ENCODE measurements around the gene C10orf62. TPM values are rescaled to one million over a fixed set of nuclear protein-coding genes. Genes with fewer than 3 reads are reported as not detected.
"Not testable (repeated sequence)": the region's sequence is repeated elsewhere in the genome, so short reads cannot be mapped to it uniquely, and the experiment has no call there.

The C10orf62 gene
- total RNA-seq, 2 experiments from 2014 or later: not detected

GRCh38 chr10:97574374-97575126 is 15.0 kb upstream of the C10orf62 start:
- no peak for DNase-seq
- Mint-ChIP-seq H3K27ac (no peak overlapping the region), H3K4me3 (no peak overlapping the region)

GRCh38 chr10:97575127-97575668 is 14.3 kb upstream of the C10orf62 start:
- H3K4me1 Mint-ChIP-seq: peaks cover 2% of the 10 kb centered on the region
- peaks cover 11% of the 10 kb centered on the region for H3K27me3 Mint-ChIP-seq
- no peak overlapping the region for H3K27ac Mint-ChIP-seq
- H3K36me3 Mint-ChIP-seq: no peaks in the 10 kb centered on the region
- no peaks in the 10 kb centered on the region for H3K9me3 Mint-ChIP-seq
- DNase-seq: no peak
- H3K4me3 Mint-ChIP-seq: no peak overlapping the region

More at GRCh38 chr10:97574374-97575126, 15.0 kb upstream of the C10orf62 start:
- no peaks in the 10 kb centered on the region for H3K9me3 Mint-ChIP-seq
- no peaks in the 10 kb centered on the region for H3K36me3 Mint-ChIP-seq
- H3K4me1 Mint-ChIP-seq: peaks cover 2% of the 10 kb centered on the region
- peaks cover 6% of the 10 kb centered on the region for H3K27me3 Mint-ChIP-seq

DNA sequence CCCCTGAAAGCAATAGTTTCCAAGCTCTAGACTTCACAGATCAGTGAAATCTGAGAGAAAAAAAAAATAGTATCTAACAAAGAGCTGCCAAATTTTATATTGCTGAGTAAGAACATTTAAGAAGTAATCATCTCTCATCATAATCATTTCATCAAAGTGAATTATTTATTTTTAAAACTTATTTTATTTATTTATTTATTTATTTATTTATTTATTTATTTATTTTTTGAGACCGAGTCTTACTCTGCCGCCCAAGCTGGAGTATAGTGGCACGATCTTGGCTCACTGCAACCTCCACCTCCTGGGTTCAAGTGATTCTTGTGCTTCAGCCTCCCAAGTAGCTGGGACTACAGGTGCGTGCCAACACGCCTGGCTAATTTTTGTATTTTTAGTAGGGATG is 13.0 kb upstream of the C10orf62 start:
- not testable (repeated sequence) for H3K27ac Mint-ChIP-seq, DNase-seq, H3K4me3 Mint-ChIP-seq, H3K4me1 Mint-ChIP-seq, H3K9me3 Mint-ChIP-seq, H3K36me3 Mint-ChIP-seq
- H3K27me3 Mint-ChIP-seq: peaks cover 11% of the 10 kb centered on the region

- Mint-ChIP-seq H3K36me3 (no peaks in the 10 kb centered on the region), H3K4me1 (peaks cover 2% of the 10 kb centered on the region), H3K9me3 (no peaks in the 10 kb centered on the region), H3K4me3 (no peak overlapping the region), H3K27me3 (peaks cover 11% of the 10 kb centered on the region), H3K27ac (no peak overlapping the region)
- no peak for DNase-seq
These were observed 11.8 kb upstream of the C10orf62 start for GRCh38 chr10:97577701-97578100.

DNA sequence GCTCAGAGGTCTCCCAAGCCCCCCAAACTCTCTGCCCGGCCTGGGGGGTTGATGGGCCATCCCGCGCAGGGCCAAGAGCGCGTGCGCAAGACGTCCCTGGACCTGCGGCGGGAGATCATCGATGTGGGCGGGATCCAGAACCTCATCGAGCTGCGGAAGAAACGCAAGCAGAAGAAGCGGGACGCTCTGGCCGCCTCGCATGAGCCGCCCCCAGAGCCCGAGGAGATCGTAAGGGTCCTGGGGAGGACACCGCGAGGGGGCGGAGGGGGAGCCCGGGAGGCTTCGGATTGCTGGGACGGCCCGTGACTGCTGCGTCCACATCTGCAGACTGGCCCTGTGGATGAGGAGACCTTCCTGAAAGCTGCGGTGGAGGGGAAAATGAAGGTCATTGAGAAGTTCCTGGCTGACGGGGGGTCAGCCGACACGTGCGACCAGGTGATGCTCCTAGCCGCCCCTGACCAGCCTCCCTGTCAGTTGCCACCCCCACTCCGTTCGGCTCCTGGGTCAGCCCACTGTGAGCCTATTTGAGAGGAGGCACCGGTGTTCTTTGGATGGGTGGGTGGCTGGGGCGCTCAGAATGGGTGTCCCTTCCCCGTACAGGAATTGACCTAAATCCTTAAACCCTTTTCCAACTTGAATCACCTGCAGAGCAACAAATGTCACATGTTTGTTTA is 11.2 kb upstream of the C10orf62 start:
- Mint-ChIP-seq H3K4me1 (no peaks in the 10 kb centered on the region), H3K4me3 (no peak overlapping the region), H3K27me3 (peaks cover 11% of the 10 kb centered on the region), H3K36me3 (no peaks in the 10 kb centered on the region), H3K27ac (no peak overlapping the region), H3K9me3 (no peaks in the 10 kb centered on the region)
- DNase-seq: no peak

DNA sequence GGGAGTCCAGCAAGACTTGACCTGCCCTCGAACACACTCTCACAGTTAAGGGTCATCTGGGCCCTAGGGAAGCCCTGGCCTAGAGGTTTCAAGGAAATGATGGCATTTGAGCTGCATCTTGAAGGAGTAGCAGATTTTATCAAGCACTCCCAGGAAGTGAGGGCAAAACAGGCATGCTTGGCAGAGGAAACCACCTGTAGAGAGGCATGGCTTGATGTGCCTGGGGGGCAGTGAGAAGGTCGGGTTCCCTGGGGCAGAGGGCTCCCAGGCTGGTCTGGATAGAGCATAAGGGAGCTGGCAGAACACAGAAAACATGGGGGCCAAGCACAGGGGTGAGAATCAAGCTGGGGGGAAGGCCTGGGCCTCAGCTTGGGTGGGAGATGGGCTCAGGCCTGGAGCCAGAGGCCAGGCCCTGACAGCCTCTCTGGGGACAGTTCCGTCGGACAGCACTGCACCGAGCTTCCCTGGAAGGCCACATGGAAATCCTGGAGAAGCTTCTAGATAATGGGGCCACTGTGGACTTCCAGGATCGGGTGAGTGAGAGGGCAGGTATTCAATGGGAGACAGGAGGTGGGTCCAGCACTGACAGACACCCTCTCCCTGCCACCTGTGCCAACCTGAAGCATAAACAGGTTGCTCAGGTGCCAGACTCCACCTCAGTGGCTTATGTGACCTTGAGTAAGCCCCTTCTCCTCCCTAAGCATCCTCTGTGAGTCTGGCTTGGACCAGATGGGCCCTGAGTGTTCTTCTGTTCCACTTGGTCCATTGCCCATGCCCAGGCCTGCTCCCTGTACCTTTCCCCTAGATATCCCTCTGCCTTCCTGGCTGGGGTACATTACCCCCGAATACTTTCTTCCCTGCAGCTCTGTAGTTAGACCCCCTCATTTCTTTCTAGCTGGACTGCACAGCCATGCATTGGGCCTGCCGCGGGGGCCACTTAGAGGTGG is 8.8 kb upstream of the C10orf62 start:
- H3K4me1 Mint-ChIP-seq: no peaks in the 10 kb centered on the region
- H3K36me3 Mint-ChIP-seq: no peaks in the 10 kb centered on the region
- DNase-seq: no peak
- H3K4me3 Mint-ChIP-seq: no peak overlapping the region
- H3K9me3 Mint-ChIP-seq: no peaks in the 10 kb centered on the region
- H3K27me3 Mint-ChIP-seq: peaks cover 11% of the 10 kb centered on the region
- no peak overlapping the region for H3K27ac Mint-ChIP-seq

DNA sequence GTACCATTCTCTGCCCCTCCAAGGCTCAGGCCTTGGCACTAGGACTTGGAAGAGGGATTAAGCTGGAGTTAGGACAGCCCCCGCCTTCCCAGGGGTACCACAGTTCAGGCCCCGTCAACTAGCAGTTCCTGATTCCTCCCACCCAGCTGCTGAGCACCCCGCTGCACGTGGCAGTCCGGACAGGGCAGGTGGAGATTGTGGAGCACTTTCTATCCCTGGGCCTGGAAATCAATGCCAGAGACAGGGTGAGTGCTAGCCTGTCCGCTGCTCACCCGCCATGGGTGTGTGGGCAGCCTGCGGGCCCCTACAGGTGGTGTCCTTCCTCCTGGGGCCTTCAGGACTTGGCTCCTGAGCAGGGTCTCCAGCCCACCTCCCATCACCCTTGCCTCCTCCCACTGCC is 7.4 kb upstream of the C10orf62 start:
- Mint-ChIP-seq H3K4me1 (no peaks in the 10 kb centered on the region), H3K27me3 (peaks cover 11% of the 10 kb centered on the region), H3K27ac (no peak overlapping the region), H3K9me3 (no peaks in the 10 kb centered on the region), H3K36me3 (no peaks in the 10 kb centered on the region), H3K4me3 (no peak overlapping the region)
- DNase-seq: no peak

DNA sequence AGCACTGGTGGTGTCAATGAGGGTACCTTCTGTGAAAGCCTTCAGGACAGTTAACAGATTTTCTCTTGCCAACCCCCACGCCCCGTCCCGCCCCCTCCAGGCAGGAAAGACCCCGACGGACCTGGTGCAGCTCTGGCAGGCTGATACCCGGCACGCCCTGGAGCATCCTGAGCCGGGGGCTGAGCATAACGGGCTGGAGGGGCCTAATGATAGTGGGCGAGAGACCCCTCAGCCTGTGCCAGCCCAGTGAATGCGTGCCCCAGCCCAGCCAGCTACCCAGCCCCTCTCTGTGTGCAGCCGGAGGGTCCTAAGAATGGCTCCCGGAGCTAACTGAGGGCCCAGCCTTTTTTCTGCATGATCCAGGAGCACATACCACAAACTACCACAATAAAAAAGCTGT is 6.0 kb upstream of the C10orf62 start:
- no peak overlapping the region for H3K27ac Mint-ChIP-seq
- no peaks in the 10 kb centered on the region for H3K4me1 Mint-ChIP-seq

GRCh38 chr10:97584060-97584797 is 5.3 kb upstream of the C10orf62 start, which contains the start of gene HOGA1:
Gene HOGA1, plus strand, starts transcription at chr10:97584389. Its CDS starts 315 bp downstream, at chr10:97584704.
- no peaks in the 10 kb centered on the region for H3K4me1 Mint-ChIP-seq
- peaks cover 5% of the 10 kb centered on the region for H3K27me3 Mint-ChIP-seq
- no peak within 1 kb of the TSS for H3K27ac Mint-ChIP-seq
- no peaks in the 10 kb centered on the region for H3K36me3 Mint-ChIP-seq
- DNase-seq: no peak
- H3K9me3 Mint-ChIP-seq: no peaks in the 10 kb centered on the region
- H3K4me3 Mint-ChIP-seq: no peak within 1 kb of the TSS

More for the DNA sequence above, 6.0 kb upstream of the C10orf62 start:
- Mint-ChIP-seq H3K4me3 (no peak overlapping the region), H3K9me3 (no peaks in the 10 kb centered on the region), H3K27me3 (peaks cover 10% of the 10 kb centered on the region), H3K36me3 (no peaks in the 10 kb centered on the region)
- no peak for DNase-seq

DNA sequence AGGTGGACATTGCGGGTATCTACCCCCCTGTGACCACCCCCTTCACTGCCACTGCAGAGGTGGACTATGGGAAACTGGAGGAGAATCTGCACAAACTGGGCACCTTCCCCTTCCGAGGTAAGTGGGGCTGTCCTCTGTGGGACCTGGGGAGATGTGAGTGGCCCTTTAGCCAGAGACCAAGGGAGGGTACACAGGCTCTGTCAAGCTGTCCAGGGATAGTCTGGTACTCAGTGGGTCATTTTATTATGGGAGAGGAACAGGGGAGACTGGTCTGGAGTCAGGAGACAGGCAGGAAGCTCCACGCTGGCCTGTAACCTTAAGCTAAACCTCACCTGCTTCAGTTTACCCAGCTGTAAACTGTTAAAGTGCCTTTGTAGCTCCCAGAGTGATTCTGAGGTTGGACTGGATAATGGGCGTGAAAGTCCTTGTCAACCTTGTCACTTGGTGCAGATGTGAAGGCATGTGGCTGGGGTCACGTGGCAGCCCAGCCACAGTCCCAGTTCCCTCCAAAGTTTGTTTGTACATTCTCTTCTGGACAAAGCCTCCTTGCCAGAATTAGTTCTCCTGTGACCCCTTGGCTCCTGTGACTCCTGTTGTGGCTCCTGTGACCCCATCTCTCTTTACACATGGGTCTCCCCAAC is 4.6 kb upstream of the C10orf62 start:
- Mint-ChIP-seq H3K9me3 (no peaks in the 10 kb centered on the region), H3K27me3 (peaks cover under 1% of the 10 kb centered on the region), H3K27ac (no peak overlapping the region), H3K4me1 (no peaks in the 10 kb centered on the region), H3K4me3 (no peak overlapping the region), H3K36me3 (no peaks in the 10 kb centered on the region)
- DNase-seq: no peak

- Mint-ChIP-seq H3K27ac (no peak overlapping the region), H3K36me3 (no peaks in the 10 kb centered on the region), H3K9me3 (no peaks in the 10 kb centered on the region), H3K27me3 (no peaks in the 10 kb centered on the region), H3K4me1 (no peaks in the 10 kb centered on the region), H3K4me3 (no peak overlapping the region)
- DNase-seq: no peak
These were observed 4.1 kb upstream of the C10orf62 start for GRCh38 chr10:97585439-97585811.

DNA sequence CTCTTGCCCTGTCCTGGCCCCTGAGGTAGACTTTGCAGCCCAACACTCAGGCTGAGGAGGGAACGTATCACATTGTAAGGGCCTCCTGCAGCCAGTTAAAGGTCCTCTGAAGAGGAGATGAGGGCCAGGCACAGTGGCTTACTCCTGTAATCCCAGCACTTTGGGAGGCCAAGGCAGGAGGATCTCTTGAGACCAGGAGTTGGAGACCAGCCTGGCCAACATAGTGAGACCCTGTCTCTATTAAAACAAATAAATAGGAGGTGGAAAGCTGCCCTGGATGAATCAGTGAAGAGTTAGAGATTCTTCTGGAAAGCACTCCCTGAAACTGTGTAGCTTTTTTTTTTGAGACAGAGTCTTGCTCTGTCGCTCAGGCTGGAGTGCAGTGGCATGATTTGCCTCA is 2.3 kb upstream of the C10orf62 start:
- Mint-ChIP-seq H3K9me3 (no peaks in the 10 kb centered on the region), H3K36me3 (no peaks in the 10 kb centered on the region), H3K4me1 (no peaks in the 10 kb centered on the region), H3K27me3 (no peaks in the 10 kb centered on the region), H3K27ac (no peak overlapping the region), H3K4me3 (no peak overlapping the region)
- DNase-seq: no peak

DNA sequence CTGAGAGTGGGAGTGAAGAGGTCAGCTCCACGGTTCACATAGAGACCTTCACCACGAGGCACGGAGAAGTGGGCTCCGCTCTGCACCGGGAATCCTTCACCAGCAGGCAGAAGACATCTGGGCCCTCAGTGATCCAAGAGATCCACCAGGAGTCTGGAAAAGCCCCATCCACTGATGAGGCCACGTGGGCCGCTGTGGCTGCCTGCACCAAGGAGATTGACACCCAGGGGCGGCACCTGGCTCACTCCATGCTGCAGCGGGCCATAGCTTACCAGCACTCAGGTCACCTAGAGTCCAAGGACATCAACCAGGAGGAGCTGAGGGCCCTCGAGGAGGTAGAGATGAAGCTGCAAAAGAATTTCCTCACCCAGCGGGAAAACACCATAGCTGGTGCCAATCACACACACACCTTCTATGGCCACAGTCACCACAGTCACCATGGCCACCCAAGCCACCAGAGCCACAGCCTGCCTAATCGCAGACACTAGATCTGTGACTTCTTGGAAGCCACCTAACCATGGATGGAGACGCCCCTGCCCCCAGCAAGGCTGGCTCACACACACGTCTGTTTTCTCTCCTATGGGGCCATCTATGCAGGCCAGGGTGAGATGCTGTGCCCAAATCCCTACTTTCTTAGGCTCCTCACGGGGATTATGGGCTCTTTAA is 694 bp downstream of the C10orf62 start:
- Mint-ChIP-seq H3K27me3 (no peaks in the 10 kb centered on the region), H3K36me3 (no peaks in the 10 kb centered on the region), H3K4me3 (no peak overlapping the region), H3K27ac (no peak overlapping the region), H3K4me1 (no peaks in the 10 kb centered on the region), H3K9me3 (no peaks in the 10 kb centered on the region)
- DNase-seq: no peak

Measured in activated naive CD8-positive, alpha-beta T cell treated with anti-CD3 and anti-CD28 coated beads for 36 hours (primary cell).